K562 (cell line): ENCODE measurements around the gene TARS3. TPM values are rescaled to one million over a fixed set of nuclear protein-coding genes. Genes with fewer than 3 reads are reported as not detected.

ENCODE experiments used
- AFF4 ChIP-seq: sonication (generic); formaldehyde crosslinking; IDR thresholded peaks from 2 replicates; pipeline ENCODE4 v1.8.0; 2023; ENCODE audit warnings: mild to moderate bottlenecking, missing genetic modification reagents
- CHCHD3 ChIP-seq: fragments of 250-450 bp; sonication (Bioruptor Pico); IDR thresholded peaks from 2 replicates; pipeline ENCODE4 v2.1.2; 2022; ENCODE audit warnings: mild to moderate bottlenecking
- DMBX1 ChIP-seq: fragments of 250-450 bp; sonication (Bioruptor Pico); IDR thresholded peaks from 2 replicates; pipeline ENCODE4 v1.8.0; 2022; ENCODE audit warnings: inconsistent platforms, mild to moderate bottlenecking, moderate library complexity, borderline replicate concordance
- GABPB2 ChIP-seq: fragments of 250-450 bp; sonication (Bioruptor Pico); conservative IDR thresholded peaks from 2 replicates; pipeline ENCODE4 v1.5.1; 2021; ENCODE audit warnings: mild to moderate bottlenecking
- GTF2F1 ChIP-seq: IDR thresholded peaks from 2 replicates; pipeline ENCODE4 v1.6.1; 2011; ENCODE audit warnings: low read depth, low read length, improper control_type of control experiment
- HNRNPK ChIP-seq: fragments of 200-400 bp; formaldehyde crosslinking; IDR thresholded peaks from one replicate; pipeline ENCODE4 v1.6.1; 2018; ENCODE audit warnings: mild to moderate bottlenecking, low read depth, low read length; ENCODE audit not compliant: poor library complexity, severe bottlenecking
- KLF16 ChIP-seq: IDR thresholded peaks from 2 replicates; pipeline ENCODE4 v1.6.1; 2016; ENCODE audit warnings: antibody characterized with exemption
- LEF1 ChIP-seq: fragments of 450-650 bp; IDR thresholded peaks from 2 replicates; pipeline ENCODE4 v1.6.1; 2016; ENCODE audit warnings: mild to moderate bottlenecking
- MCM7 ChIP-seq, 2 experiments: fragments of 450-650 bp; IDR thresholded peaks; 2 replicates each; pipeline ENCODE4 v1.6.1; 2016 to 2018
- MED1 ChIP-seq: sonication (generic); formaldehyde crosslinking; IDR thresholded peaks from 2 replicates; pipeline ENCODE4 v1.8.1; 2023; ENCODE audit warnings: missing genetic modification reagents, borderline replicate concordance
- MTA3 ChIP-seq: fragments of 450-650 bp; formaldehyde crosslinking; IDR thresholded peaks from 2 replicates; pipeline ENCODE4 v1.6.1; 2017; ENCODE audit warnings: mild to moderate bottlenecking, borderline replicate concordance
- SP1 ChIP-seq: sonication (generic); formaldehyde crosslinking; IDR thresholded peaks from 2 replicates; pipeline ENCODE4 v1.8.1; 2022; ENCODE audit warnings: mild to moderate bottlenecking, missing genetic modification reagents
- STAT6 ChIP-seq: sonication (generic); formaldehyde crosslinking; IDR thresholded peaks from 2 replicates; pipeline ENCODE4 v1.8.1; 2023; ENCODE audit warnings: mild to moderate bottlenecking, missing genetic modification reagents
- U2AF2 ChIP-seq: fragments of 200-400 bp; formaldehyde crosslinking; optimal IDR thresholded peaks from 2 replicates; pipeline ENCODE3; 2017; ENCODE audit warnings: low read depth, mild to moderate bottlenecking, low read length
- ZKSCAN1 ChIP-seq: fragments of 150-350 bp; IDR thresholded peaks from 2 replicates; pipeline ENCODE4 v1.6.1; 2016; ENCODE audit warnings: low read depth, low read length
- ZNF431 ChIP-seq: sonication (generic); formaldehyde crosslinking; IDR thresholded peaks from 2 replicates; pipeline ENCODE4 v1.8.0; 2022; ENCODE audit warnings: mild to moderate bottlenecking, missing genetic modification reagents
- ZNF717 ChIP-seq: fragments of 250-450 bp; sonication (Bioruptor Pico); IDR thresholded peaks from 2 replicates; pipeline ENCODE4 v1.5.0; 2021
- polyA plus RNA-seq, 8 experiments: library from polyadenylated mRNA; depleted of rRNA in 4 of 8; stranded (reverse) in 5 of 8; unstranded in 3 of 8; fragments of >200 nt; fragmentation: Nextera tagmentation in 2 of 8; fragmentation: Illumina TruSeq in 1 of 8; extraction: Ambion mirVana in 2 of 8; extraction: Trizol in 1 of 8; gene quantifications; 2 replicates each; pipeline versions ENCODE4 v1.2.1 to v1.2.3, GENCODE V29; 2011 to 2014; ENCODE audit warnings: inconsistent platforms in 1 of 8, missing spikeins in 1 of 8
- total RNA-seq, 7 experiments: library from RNA; depleted of rRNA in 6 of 7; stranded (reverse); fragments of >200 nt in 6 of 7; fragmentation: Illumina TruSeq in 2 of 7; extraction: Trizol in 2 of 7; gene quantifications; 2 replicates each; pipeline versions ENCODE4 v1.2.1 to v1.2.3, GENCODE V29; 2011 to 2021; ENCODE audit warnings: low replicate concordance in 1 of 7
- TF ChIP-seq, protein P1 (sequence below): fragments of 450-650 bp; IDR thresholded peaks from 2 replicates; pipeline ENCODE4 v1.6.1; 2016; ENCODE audit warnings: mild to moderate bottlenecking

TARS3 gene
- total and polyA plus RNA-seq, 9 of the 15 experiments (the other 6 are each of a cell fraction or from before 2014, with no cell fraction given), result 2.1 to 14.7 (median 9.8) TPM

DNA sequence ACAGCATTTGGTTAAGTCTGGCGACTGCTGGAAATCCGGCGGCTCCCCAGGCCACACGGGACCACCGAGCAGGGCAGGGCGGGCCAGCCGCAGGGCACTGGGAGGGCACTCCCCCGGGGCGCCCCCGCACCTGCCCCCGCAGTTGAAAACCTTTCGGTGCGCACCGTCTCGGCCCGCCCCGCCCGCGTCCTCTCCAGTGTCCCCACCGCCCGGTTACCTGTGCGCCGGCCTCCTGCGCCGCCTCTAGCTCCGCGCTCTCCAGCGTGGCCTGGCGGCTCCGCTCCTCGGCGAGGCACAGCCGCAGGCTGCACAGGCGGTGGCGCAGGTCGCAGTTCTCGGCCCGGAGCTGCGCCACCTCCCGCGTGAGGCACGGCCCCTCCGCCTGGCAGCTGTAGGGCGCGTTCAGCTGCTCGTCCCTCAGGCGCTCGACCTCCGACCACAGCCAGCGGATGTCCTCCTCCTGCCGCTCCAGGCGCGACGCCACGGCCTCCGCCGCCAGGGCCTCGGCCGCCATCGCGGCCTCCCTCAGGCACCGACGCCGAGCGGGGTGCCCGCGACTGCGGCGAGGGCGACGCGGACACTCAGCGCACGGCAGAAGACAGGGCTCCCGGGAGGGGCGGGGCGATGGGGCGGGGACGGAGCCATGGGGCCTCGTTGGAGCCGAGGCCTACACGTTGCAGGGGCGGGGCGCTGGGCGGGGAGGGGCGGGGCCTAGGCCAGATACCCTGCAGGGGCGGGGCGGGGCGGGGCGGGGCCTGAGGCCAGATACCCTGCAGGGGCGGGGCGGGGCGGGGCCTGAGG, at the start of gene TARS3 (continued):
- TF ChIP-seq, protein P1, sequence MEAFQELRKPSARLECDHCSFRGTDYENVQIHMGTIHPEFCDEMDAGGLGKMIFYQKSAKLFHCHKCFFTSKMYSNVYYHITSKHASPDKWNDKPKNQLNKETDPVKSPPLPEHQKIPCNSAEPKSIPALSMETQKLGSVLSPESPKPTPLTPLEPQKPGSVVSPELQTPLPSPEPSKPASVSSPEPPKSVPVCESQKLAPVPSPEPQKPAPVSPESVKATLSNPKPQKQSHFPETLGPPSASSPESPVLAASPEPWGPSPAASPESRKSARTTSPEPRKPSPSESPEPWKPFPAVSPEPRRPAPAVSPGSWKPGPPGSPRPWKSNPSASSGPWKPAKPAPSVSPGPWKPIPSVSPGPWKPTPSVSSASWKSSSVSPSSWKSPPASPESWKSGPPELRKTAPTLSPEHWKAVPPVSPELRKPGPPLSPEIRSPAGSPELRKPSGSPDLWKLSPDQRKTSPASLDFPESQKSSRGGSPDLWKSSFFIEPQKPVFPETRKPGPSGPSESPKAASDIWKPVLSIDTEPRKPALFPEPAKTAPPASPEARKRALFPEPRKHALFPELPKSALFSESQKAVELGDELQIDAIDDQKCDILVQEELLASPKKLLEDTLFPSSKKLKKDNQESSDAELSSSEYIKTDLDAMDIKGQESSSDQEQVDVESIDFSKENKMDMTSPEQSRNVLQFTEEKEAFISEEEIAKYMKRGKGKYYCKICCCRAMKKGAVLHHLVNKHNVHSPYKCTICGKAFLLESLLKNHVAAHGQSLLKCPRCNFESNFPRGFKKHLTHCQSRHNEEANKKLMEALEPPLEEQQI, result no peak
- no peak for TF ChIP-seq ZNF717
- no peak for TF ChIP-seq MCM7 (IDR thresholded peaks at IDR 0.05)
- TF ChIP-seq GTF2F1, result no peak
- TF ChIP-seq ZNF431 (CRISPR knock-in tag), result peak; percentile 94
- peak; percentile 95 for TF ChIP-seq MED1 (CRISPR knock-in tag)
- no peak for TF ChIP-seq DMBX1 (CRISPR knock-in tag)
- peak; percentile 90; the same call in 1 of the 2 replicates for TF ChIP-seq MTA3
- no peak for TF ChIP-seq GABPB2
- TF ChIP-seq CHCHD3 (CRISPR knock-in tag), result no peak
- TF ChIP-seq KLF16, result no peak
- TF ChIP-seq AFF4 (CRISPR knock-in tag), result no peak; the same call in 1 of the 2 replicates
- TF ChIP-seq U2AF2, result no peak
- TF ChIP-seq STAT6 (CRISPR knock-in tag), result 0 out of 2 replicates have a peak, but pooled peaks have one; percentile 56
- no peak for TF ChIP-seq SP1
- no peak for TF ChIP-seq HNRNPK
- TF ChIP-seq ZKSCAN1, result 0 out of 2 replicates have a peak, but pooled peaks have one; percentile 40
- TF ChIP-seq LEF1, result no peak
